Neuronal stem cell (in vitro differentiated cells): ENCODE results near the gene TCFL5. TPM values are rescaled to one million over a fixed set of nuclear protein-coding genes. Genes with fewer than 3 reads are reported as not detected.

Experiments used
- DNase-seq: peaks from one replicate; pipeline ENCODE4 v3.0.0-alpha.2; 2013; ENCODE audit warnings: low spot score
- H2AFZ ChIP-seq: one replicate; pipeline ENCODE4 v1.6.1; 2013; ENCODE audit warnings: mild to moderate bottlenecking, low read length, inconsistent platforms
- H2AK5ac ChIP-seq: 2 replicates; pipeline ENCODE4 v1.6.1; 2013; ENCODE audit warnings: low read depth, mild to moderate bottlenecking, inconsistent platforms, low read length, moderate library complexity, mixed read lengths
- H2BK120ac ChIP-seq: 2 replicates; pipeline ENCODE4 v1.6.1; 2013; ENCODE audit warnings: low read depth, mild to moderate bottlenecking, inconsistent platforms, low read length, moderate library complexity, mixed read lengths
- H2BK12ac ChIP-seq: one replicate; pipeline ENCODE4 v1.6.1; 2013; ENCODE audit warnings: low read length, inconsistent platforms
- H2BK15ac ChIP-seq: 2 replicates; pipeline ENCODE4 v1.6.1; 2013; ENCODE audit warnings: mild to moderate bottlenecking, low read length, inconsistent platforms, mixed read lengths
- H2BK5ac ChIP-seq: one replicate; pipeline ENCODE4 v1.6.1; 2013; ENCODE audit warnings: inconsistent platforms, mild to moderate bottlenecking, low read length, moderate library complexity
- H3K14ac ChIP-seq: one replicate; pipeline ENCODE4 v1.6.1; 2013; ENCODE audit warnings: low read length, inconsistent platforms
- H3K18ac ChIP-seq: 2 replicates; pipeline ENCODE4 v1.6.1; 2013; ENCODE audit warnings: low read length, inconsistent platforms
- H3K23ac ChIP-seq: 2 replicates; pipeline ENCODE4 v1.6.1; 2013; ENCODE audit warnings: low read depth, mild to moderate bottlenecking, mixed read lengths, low read length, inconsistent platforms; ENCODE audit not compliant: poor library complexity
- H3K27ac ChIP-seq: replicated peaks from 3 replicates; pipeline ENCODE4 v1.5.1; 2013; ENCODE audit warnings: low read length, inconsistent platforms
- H3K27me3 ChIP-seq, 3 experiments: 2 replicates each; pipeline ENCODE4 v1.6.1; 2013; ENCODE audit warnings: low read length in 3 of 3, mild to moderate bottlenecking in 2 of 3, inconsistent platforms in 1 of 3, low read depth in 1 of 3, mixed read lengths in 1 of 3, moderate library complexity in 1 of 3; ENCODE audit not compliant: control insufficient read depth in 3 of 3, insufficient read depth in 3 of 3
- H3K36me3 ChIP-seq, 2 donors: replicated peaks in 1 of 2; 2 replicates each; pipeline ENCODE4 v1.6.1; 2013; ENCODE audit warnings: low read length in 2 of 2; ENCODE audit not compliant: control insufficient read depth in 2 of 2, insufficient read depth in 2 of 2
- H3K4ac ChIP-seq: 2 replicates; pipeline ENCODE4 v1.6.1; 2013; ENCODE audit warnings: inconsistent platforms, mild to moderate bottlenecking, low read length, moderate library complexity
- H3K4me1 ChIP-seq, 2 donors: 1 replicate in 1 of 2; 2 replicates in 1 of 2; pipeline ENCODE4 v1.6.1; 2013; ENCODE audit warnings: low read length in 2 of 2, low read depth in 1 of 2; ENCODE audit not compliant: control insufficient read depth in 2 of 2, insufficient read depth in 1 of 2
- H3K4me2 ChIP-seq: one replicate; pipeline ENCODE4 v1.6.1; 2013; ENCODE audit warnings: mild to moderate bottlenecking, low read length, inconsistent platforms; ENCODE audit not compliant: insufficient read depth, poor library complexity, severe bottlenecking
- H3K4me3 ChIP-seq, 2 donors: 2 replicates each; pipeline ENCODE4 v1.5.1; 2013; ENCODE audit warnings: low read length in 2 of 2, mild to moderate bottlenecking in 2 of 2, inconsistent platforms in 1 of 2, moderate library complexity in 1 of 2
- H3K79me1 ChIP-seq: one replicate; pipeline ENCODE4 v1.6.1; 2013; ENCODE audit warnings: low read depth, mild to moderate bottlenecking, inconsistent platforms, low read length, moderate library complexity
- H3K9ac ChIP-seq: one replicate; pipeline ENCODE4 v1.6.1; 2013; ENCODE audit warnings: mild to moderate bottlenecking, low read depth, low read length, inconsistent platforms; ENCODE audit not compliant: poor library complexity
- H3K9me3 ChIP-seq, 2 donors: replicated peaks in 1 of 2; 2 replicates each; pipeline versions ENCODE3 to v1.6.1; 2013; ENCODE audit warnings: low read length in 2 of 2, mild to moderate bottlenecking in 2 of 2, inconsistent platforms in 1 of 2, low read depth in 1 of 2, mixed read lengths in 1 of 2, moderate library complexity in 1 of 2; ENCODE audit not compliant: control insufficient read depth in 2 of 2, insufficient read depth in 1 of 2
- H4K8ac ChIP-seq: one replicate; pipeline ENCODE4 v1.6.1; 2013; ENCODE audit warnings: low read depth, mild to moderate bottlenecking, inconsistent platforms, low read length, moderate library complexity
- H4K91ac ChIP-seq: one replicate; pipeline ENCODE4 v1.6.1; 2013; ENCODE audit warnings: low read length, low read depth, mild to moderate bottlenecking, inconsistent platforms; ENCODE audit not compliant: poor library complexity
- WGBS, 2 donors: extraction: QIAGEN DNeasy Blood & Tissue Kit; methylation state at CpG; one replicate each; pipeline ENCODE4 v1.1.7; 2013; ENCODE audit warnings: missing lambda C conversion rate in 2 of 2, mixed read lengths in 1 of 2; ENCODE audit not compliant: insufficient read length in 2 of 2, insufficient replicate concordance in 1 of 2; ENCODE audit errors: extremely low coverage in 2 of 2; 5-methylcytosine and 5-hydroxymethylcytosine counted together
- small RNA-seq: library from polyadenylated mRNA; stranded (forward); fragments of <200 nt; extraction: miRNeasy Mini kit (QIAGEN cat#:217004); gene quantifications from one replicate; pipeline ENCODE3, GENCODE V24; 2013; ENCODE audit not compliant: insufficient read depth

TCFL5 gene

DNA sequence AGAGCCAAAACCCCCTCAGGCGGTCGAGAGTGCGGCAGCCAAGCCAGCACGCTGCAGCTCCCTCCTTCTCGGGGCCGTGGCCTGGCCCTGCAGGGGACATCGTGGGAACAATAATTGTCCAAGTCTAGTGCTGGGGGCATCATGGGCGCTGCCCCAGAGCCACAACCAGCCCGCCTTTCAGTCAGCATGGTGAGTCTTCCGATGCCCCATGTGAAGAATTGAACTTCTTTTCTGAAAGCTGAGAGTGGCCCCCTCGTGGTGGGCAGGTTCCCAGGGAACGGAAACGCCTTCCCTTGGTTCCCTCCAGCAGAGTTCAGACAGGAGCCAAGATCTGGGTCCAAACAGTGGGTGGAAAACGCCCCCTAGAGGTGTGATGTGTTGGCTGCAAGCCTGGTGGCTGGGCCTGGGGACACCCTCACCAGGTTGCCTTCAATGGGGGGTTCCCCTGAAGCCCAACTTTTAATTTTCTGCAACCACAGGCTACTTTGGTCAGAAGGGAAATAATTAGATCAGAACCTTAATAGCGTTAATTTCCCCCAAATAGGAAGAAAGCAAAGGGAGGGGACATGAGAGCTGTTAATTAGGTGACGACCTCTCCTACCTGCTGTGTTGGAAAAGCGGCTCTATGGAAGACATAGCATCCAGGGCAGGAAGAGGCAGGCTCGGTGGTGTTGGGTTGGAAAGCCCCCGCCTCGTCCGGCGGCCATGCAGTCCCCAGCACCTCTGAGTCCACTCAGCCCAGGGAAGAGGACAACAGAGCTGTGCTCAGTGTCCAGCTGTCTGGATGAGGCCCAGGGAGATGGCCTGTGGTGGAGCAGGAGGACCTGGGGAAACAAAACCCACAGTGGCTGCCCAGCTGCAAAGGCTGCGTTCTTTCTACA is 70.1 kb downstream of the TCFL5 start:
- WGBS, 2 donors, result no CpG with 5 or more reads among the region's 23 CpGs
- H2AK5ac ChIP-seq, result peak overlapping the region; percentile 65
- no peak overlapping the region for H4K8ac ChIP-seq
- DNase-seq, result peak; percentile 87
- H3K4ac ChIP-seq, result no peak overlapping the region
- no peaks in the 10 kb centered on the region for H3K36me3 ChIP-seq
- H3K9ac ChIP-seq, result no peak overlapping the region
- H2BK5ac ChIP-seq, result no peak overlapping the region
- H3K18ac ChIP-seq, result peak overlapping the region; percentile 94
- H3K9me3 ChIP-seq, result peaks cover 0 to 2% of the 10 kb centered on the region in 2 donors
- H3K4me2 ChIP-seq, result no peak overlapping the region
- peak overlapping the region; percentile 50 for H2AFZ ChIP-seq
- peak overlapping the region; percentile 11 for H3K14ac ChIP-seq
- H3K27me3 ChIP-seq, result peaks cover 4 to 30% (median 17%) of the 10 kb centered on the region in 3 experiments
- peak overlapping the region; percentile 59 for H2BK12ac ChIP-seq
- no peak overlapping the region for H3K23ac ChIP-seq
- H3K4me3 ChIP-seq, result peak overlapping the region in 1 of 2 donors; percentile 17
- H2BK120ac ChIP-seq, result no peak overlapping the region
- peak overlapping the region; percentile 90 for H2BK15ac ChIP-seq
- no peak overlapping the region for H3K27ac ChIP-seq
- peaks cover 10 to 13% of the 10 kb centered on the region in 2 donors for H3K4me1 ChIP-seq
- no peak overlapping the region for H4K91ac ChIP-seq
- H3K79me1 ChIP-seq, result no peaks in the 10 kb centered on the region

Small RNA genes lying within 50 kb of the gene (small RNA-seq; reads per million reads assigned to genes)
- not detected for gene DPH3P1
